Airway epithelial cell (primary cell): Measurements from ENCODE around the gene TPSG1. TPM values are rescaled to one million over a fixed set of nuclear protein-coding genes. Genes with fewer than 3 reads are reported as not detected.

Experiments
- total RNA-seq: library from RNA; depleted of rRNA; stranded (reverse); fragments of >200 nt; gene quantifications from 2 replicates; pipeline ENCODE4 v1.2.3, GENCODE V29; 2015

TPSG1 gene
- total RNA-seq, result not detected in 2 replicates

GRCh38 chr16:1225051-1225451, at the start of gene TPSG1:
TSS of gene TPSG1 (minus strand) at chr16:1225268. CDS start at chr16:1225252, 16 bp downstream.

GRCh38 chr16:1255276-1256122, 30.4 kb upstream of the TPSG1 start, which contains the start of gene TPSD1:
TSS of gene TPSD1 (plus strand) at chr16:1256069. CDS start at chr16:1256281, 212 bp downstream.

GRCh38 chr16:1240436-1240835, 15.4 kb upstream of the TPSG1 start, which contains the start of gene TPSAB1:
TSS of gene TPSAB1 (plus strand) at chr16:1240705. CDS start at chr16:1240939, 234 bp downstream.

GRCh38 chr16:1230084-1230470, 5.0 kb upstream of the TPSG1 start, which contains the start of gene TPSB2:
TSS of gene TPSB2 (minus strand) at chr16:1230184. CDS start at chr16:1229951, 233 bp downstream.

Other genes with a start within 250 kb of the TPSG1 start
- not detected in 2 replicates for gene SOX8, start 243.5 kb downstream of the TPSG1 start, total RNA-seq
- gene SSTR5, start 152.5 kb downstream of the TPSG1 start, total RNA-seq, result not detected in 2 replicates
- not detected in 2 replicates for gene C1QTNF8, start 129.0 kb downstream of the TPSG1 start, total RNA-seq
- 0.07 and 0.37 TPM in 2 replicates for gene CACNA1H, start 72.2 kb downstream of the TPSG1 start, total RNA-seq
- gene TPSB2, start 4.9 kb upstream of the TPSG1 start, total RNA-seq, result not detected in 2 replicates
- gene TPSAB1, start 15.4 kb upstream of the TPSG1 start, total RNA-seq, result not detected in 2 replicates
- not detected in 2 replicates for gene TPSD1, start 30.8 kb upstream of the TPSG1 start, total RNA-seq
- gene UBE2I, start 84.4 kb upstream of the TPSG1 start, total RNA-seq, result 68.8 and 72.0 TPM in 2 replicates
- 0.21 TPM in 1 of 2 replicates, not detected in the other for gene BAIAP3, start 108.4 kb upstream of the TPSG1 start, total RNA-seq
- 108 and 192 TPM in 2 replicates for gene TSR3, start 126.6 kb upstream of the TPSG1 start, total RNA-seq
- gene GNPTG, start 126.7 kb upstream of the TPSG1 start, total RNA-seq, result 23.6 and 24.6 TPM in 2 replicates
- gene UNKL, start 189.4 kb upstream of the TPSG1 start, total RNA-seq, result 5.3 and 9.3 TPM in 2 replicates
- gene UQCC4, start 195.5 kb upstream of the TPSG1 start, total RNA-seq, result 25.5 and 26.0 TPM in 2 replicates
- not detected in 2 replicates for gene PERCC1, start 205.8 kb upstream of the TPSG1 start, total RNA-seq
- gene CCDC154, start 219.3 kb upstream of the TPSG1 start, total RNA-seq, result not detected in 2 replicates
- gene CLCN7, start 249.8 kb upstream of the TPSG1 start, total RNA-seq, result 15.7 and 39.3 TPM in 2 replicates